Measurements from ENCODE around the gene BBC3.

- TF ChIP-seq CTCF (IDR thresholded peaks at IDR 0.05; ENCODE audit: poor library complexity) = peak; percentile 28
- TF ChIP-seq EZH2 (IDR thresholded peaks at IDR 0.05; ENCODE audit: borderline replicate concordance) = no peak
- no peak for TF ChIP-seq EZH2phosphoT487 (IDR thresholded peaks at IDR 0.05; ENCODE audit: low read depth, severe bottlenecking, unreplicated experiment)
Observed at GRCh38 chr19:47225746-47226425, 5.1 kb downstream of the BBC3 start.

Measured in hepatocyte (in vitro differentiated cells).